ENCODE results near the gene OGA.
A peak's percentile ranks its signal among the peaks of the same experiment; 100 is the strongest.

OGA gene

DNA sequence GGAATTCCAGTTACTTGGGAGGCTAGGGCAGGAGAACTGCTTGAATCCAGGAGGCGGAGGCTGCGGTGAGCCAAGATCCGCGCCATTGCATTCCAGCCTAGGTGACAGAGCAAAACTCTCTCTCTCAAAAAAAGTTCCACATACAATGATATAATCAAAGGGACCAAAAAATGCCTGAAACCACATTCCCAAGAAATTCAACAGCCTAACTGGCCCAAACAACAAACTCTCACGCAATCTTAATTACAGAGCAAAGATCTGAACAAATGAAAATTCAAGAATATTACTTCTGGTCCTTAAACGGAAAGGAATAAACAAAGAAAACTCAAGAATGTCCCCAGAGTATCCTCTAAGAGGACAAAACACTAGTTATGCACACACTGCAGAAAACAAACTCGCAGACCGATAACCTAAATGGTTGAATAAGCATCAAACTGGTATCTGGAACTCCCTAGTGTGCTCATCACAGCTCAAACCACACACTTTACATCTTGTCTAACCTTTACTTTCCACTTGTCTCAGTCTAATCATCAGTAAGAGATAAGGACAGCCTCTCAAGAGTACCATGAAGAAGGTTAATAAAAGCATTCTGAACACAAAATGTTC is 3.7 kb downstream of the OGA start:
- Histone ChIP-seq H3K4me3 (ENCODE audit: low read depth, low read length) (peak overlapping the region; percentile 92), H3K27ac (ENCODE audit: extremely low read depth, low read depth, low read length) (0 out of 2 replicates have a peak overlapping the region, but pooled peaks have one; percentile 1)
- TF ChIP-seq ZNF560 (tag by site-specific recombination; IDR thresholded peaks at IDR 0.05; ENCODE audit: borderline replicate concordance) (no peak), ZNF24 (tag by site-specific recombination; IDR thresholded peaks at IDR 0.05) (no peak), ZFP3 (tag by site-specific recombination; IDR thresholded peaks at IDR 0.05; ENCODE audit: low read depth) (no peak), ZBTB1 (tag by site-specific recombination; IDR thresholded peaks at IDR 0.05) (no peak), ZNF221 (tag by site-specific recombination; IDR thresholded peaks at IDR 0.05; ENCODE audit: borderline replicate concordance) (no peak), ZNF366 (tag by site-specific recombination; conservative IDR thresholded peaks at IDR 0.05) (no peak), PBX3 (CRISPR knock-in tag; IDR thresholded peaks at IDR 0.05) (no peak), ZNF623 (tag by site-specific recombination; IDR thresholded peaks at IDR 0.05) (no peak), ZXDB (tag by site-specific recombination; IDR thresholded peaks at IDR 0.05) (0 out of 2 replicates have a peak, but pooled peaks have one; percentile 28), ZNF658 (tag by site-specific recombination; IDR thresholded peaks at IDR 0.05) (no peak), TCF7L2 (IDR thresholded peaks at IDR 0.05; ENCODE audit: borderline replicate concordance, low read depth, low read length) (peak; percentile 36; the same call in 1 of the 2 replicates), ZNF473 (tag by site-specific recombination; IDR thresholded peaks at IDR 0.05) (no peak), ZNF112 (tag by site-specific recombination; IDR thresholded peaks at IDR 0.05) (no peak), ZNF23 (tag by site-specific recombination; IDR thresholded peaks at IDR 0.05; ENCODE audit: borderline replicate concordance) (no peak), ZNF121 (tag by site-specific recombination; IDR thresholded peaks at IDR 0.05) (peak; percentile 8; the same call in 1 of the 2 replicates), OSR2 (tag by site-specific recombination; IDR thresholded peaks at IDR 0.05) (0 out of 2 replicates have a peak, but pooled peaks have one; percentile 6), ZNF488 (tag by site-specific recombination; IDR thresholded peaks at IDR 0.05) (no peak), ZNF335 (tag by site-specific recombination; conservative IDR thresholded peaks at IDR 0.05) (no peak), REPIN1 (tag by site-specific recombination; IDR thresholded peaks at IDR 0.05; ENCODE audit: low read depth) (no peak), SP7 (tag by site-specific recombination; IDR thresholded peaks at IDR 0.05) (peak; percentile 51; the same call in 1 of the 2 replicates), ZNF423 (tag by site-specific recombination; IDR thresholded peaks at IDR 0.05) (no peak), PRDM1 (tag by site-specific recombination; IDR thresholded peaks at IDR 0.05) (peak; percentile 28; the same call in 1 of the 2 replicates), YY1 (tag by site-specific recombination; IDR thresholded peaks at IDR 0.05) (no peak), KLF9 (tag by site-specific recombination; IDR thresholded peaks at IDR 0.05; ENCODE audit: low read depth) (no peak), ZSCAN30 (tag by site-specific recombination; IDR thresholded peaks at IDR 0.05) (no peak), ZNF704 (tag by site-specific recombination; IDR thresholded peaks at IDR 0.05) (no peak), ZFP37 (tag by site-specific recombination; IDR thresholded peaks at IDR 0.05) (no peak), ZNF391 (tag by site-specific recombination; IDR thresholded peaks at IDR 0.05; ENCODE audit: borderline replicate concordance, low read depth) (no peak), ZNF10 (tag by site-specific recombination; IDR thresholded peaks at IDR 0.05) (no peak), ZNF449 (tag by site-specific recombination; IDR thresholded peaks at IDR 0.05) (no peak), FEZF1 (tag by site-specific recombination; IDR thresholded peaks at IDR 0.05) (0 out of 2 replicates have a peak, but pooled peaks have one; percentile 19), ZNF785 (tag by site-specific recombination; IDR thresholded peaks at IDR 0.05) (no peak), ZNF530 (tag by site-specific recombination; IDR thresholded peaks at IDR 0.05; ENCODE audit: low read depth) (no peak)
- TF ChIP-seq, protein P1, sequence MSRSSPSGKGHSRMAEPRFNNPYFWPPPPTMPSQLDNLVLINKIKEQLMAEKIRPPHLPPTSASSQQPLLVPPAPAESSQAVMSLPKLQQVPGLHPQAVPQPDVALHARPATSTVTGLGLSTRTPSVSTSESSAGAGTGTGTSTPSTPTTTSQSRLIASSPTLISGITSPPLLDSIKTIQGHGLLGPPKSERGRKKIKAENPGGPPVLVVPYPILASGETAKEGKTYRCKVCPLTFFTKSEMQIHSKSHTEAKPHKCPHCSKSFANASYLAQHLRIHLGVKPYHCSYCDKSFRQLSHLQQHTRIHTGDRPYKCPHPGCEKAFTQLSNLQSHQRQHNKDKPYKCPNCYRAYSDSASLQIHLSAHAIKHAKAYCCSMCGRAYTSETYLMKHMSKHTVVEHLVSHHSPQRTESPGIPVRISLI (tag by site-specific recombination; IDR thresholded peaks at IDR 0.05), result 0 out of 2 replicates have a peak, but pooled peaks have one; percentile 21

More for the DNA sequence above, 3.7 kb downstream of the OGA start:
- no peaks in the 10 kb centered on the region for H3K9me3 ChIP-seq (ENCODE audit: control insufficient read depth, insufficient read depth, low read depth, low read length)
- ChIA-PET POLR2A (interaction anchor here (1.2 kb wide), 1 partner anchor 18 kb away, joined by 4 read pairs; no protein-coding TSS in a partner anchor), CTCF (interaction anchor here (0.6 to 1.2 kb wide), 2 partner anchors 13 to 66 kb away, joined by 3 to 4 read pairs; no protein-coding TSS in a partner anchor)
- peaks cover 9% of the 10 kb centered on the region for H3K4me1 ChIP-seq (ENCODE audit: control insufficient read depth, insufficient read depth, low read length)
- peaks cover 21 to 29% of the 10 kb centered on the region in 2 experiments; a peak in 2 of 3 replicates for H3K36me3 ChIP-seq (ENCODE audit: control insufficient read depth in 2 of 2, insufficient read depth in 1 of 2, low read length in 2 of 2)
